Measurements from ENCODE around the gene HDC.

GRCh38 chr15:50244959-50245624 is 20.4 kb downstream of the HDC start:
- TF ChIP-seq CTCF (IDR thresholded peaks at IDR 0.05 in 2 of 3, conservative IDR thresholded peaks at IDR 0.05 in 1 of 3; ENCODE audit: borderline replicate concordance in 1 of 3, insufficient read depth in 1 of 3, low read depth in 2 of 3, low read length in 2 of 3) (no peak), MAX (IDR thresholded peaks at IDR 0.05) (no peak), ZNF274 (IDR thresholded peaks at IDR 0.05; ENCODE audit: low read depth, low read length) (no peak)
